HG02678 (cell line): ENCODE measurements around the gene PEA15.
A peak's percentile ranks its signal among the peaks of the same experiment; 100 is the strongest.

ENCODE experiments used
- ATAC-seq: cut with Tn5 transposase; IDR thresholded peaks from one replicate; pipeline ENCODE4 v1.9.1; 2021; ENCODE audit warnings: mild to moderate bottlenecking, moderate library complexity; ENCODE audit not compliant: unreplicated experiment

The PEA15 gene, protein sequence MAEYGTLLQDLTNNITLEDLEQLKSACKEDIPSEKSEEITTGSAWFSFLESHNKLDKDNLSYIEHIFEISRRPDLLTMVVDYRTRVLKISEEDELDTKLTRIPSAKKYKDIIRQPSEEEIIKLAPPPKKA

DNA sequence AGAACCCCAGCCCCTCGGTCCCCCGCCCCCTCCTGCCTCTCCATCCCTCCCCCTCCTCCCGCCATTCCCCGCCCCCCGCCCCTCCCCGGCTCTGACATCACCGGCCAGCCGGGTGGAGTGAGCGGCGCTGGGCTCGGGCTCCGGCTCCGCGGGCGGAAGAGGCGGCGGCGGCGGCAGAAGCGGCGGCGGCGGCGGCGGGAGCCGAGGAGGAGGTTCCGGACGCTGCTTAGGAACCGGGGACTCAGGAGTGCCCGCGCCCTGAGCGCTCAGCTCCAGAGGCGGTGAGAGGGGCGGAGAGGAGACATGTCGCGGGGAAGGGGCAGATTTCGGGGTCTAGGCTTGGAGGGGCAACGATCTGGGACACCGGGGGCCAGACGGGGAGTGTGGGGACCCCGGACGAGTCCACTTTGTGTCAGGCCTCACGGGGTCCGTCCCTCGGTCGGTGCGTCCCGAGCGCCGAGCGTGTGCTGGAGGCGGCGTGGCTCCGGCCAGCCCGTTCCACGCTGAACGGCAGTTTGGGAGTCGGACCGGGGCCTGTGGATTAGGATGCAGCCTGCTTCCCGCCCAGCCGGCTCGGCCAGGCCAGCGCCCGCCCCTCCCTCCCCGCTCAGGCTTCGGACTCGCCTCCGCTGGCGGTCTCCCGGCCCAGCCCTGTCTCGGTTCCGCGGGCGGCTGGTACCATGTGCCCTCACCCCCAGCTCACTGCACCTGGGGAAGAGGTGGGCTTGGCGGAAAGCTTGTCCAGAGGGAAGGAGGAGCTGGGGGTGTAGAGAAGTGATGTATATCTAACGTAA, at the start of gene PEA15:
Gene PEA15, plus strand, starts transcription at position 143 of the 794 bp plus-strand sequence. CDS start 6,161 bp downstream, outside the sequence.
- peak; percentile 46 for ATAC-seq

DNA sequence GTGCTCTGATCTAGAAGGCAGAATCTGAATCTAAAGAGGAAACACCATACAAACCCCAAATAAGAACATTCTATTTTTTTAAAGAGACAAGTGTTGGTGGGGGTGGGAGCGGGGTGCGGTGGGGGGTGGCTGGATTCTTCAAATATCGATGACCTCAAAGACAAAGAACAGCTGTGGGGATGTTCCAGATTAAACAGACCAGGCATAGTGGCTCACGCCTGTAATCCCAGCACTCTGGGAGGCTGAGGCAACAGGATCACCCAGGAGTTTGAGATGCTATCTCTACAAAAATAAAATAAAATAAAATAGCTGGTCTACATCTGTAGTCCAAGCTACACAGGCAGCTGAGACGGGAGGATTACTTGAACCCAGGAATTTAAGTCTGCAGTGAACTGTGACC, 48.8 kb upstream of the PEA15 start:
- no peak for ATAC-seq

DNA sequence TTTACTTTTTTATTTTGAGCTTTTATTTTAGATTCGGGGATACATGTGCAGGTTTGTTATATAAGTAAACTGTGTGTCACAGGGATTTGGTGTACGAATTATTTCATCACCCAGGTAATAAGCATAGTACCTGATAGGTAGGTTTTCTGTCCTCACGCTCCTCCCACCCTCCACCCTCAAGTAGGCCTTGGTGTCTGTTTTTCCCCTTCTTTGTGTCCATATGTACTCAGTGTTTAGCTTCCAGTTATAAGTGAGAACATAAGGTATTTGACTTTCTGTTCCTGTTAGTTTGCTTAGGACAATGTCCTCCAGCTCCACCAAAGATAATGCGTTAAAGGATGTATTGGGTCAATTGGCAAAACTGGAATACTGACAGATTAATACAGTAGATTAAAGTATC, 48.0 kb upstream of the PEA15 start:
- no peak for ATAC-seq

DNA sequence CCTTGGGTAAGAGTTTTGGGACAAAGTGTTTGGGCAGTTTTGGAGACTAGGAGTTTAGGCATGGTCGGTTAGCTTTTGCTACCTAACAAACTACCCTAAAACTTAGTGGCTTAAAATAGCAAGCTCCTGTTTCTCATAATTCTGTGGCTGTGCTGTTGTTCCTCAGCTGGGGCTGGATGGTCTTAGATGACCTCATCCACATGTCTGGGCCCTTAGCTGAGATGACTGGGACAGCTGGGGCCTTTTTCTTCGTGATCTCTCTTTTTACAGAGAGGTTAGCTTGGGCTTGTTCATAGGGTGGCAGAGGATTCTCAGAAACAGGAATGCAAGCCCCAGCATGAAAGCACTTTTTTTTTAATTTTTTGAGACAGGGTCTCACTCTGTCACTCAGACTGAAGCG, 47.2 kb upstream of the PEA15 start:
- ATAC-seq = no peak

DNA sequence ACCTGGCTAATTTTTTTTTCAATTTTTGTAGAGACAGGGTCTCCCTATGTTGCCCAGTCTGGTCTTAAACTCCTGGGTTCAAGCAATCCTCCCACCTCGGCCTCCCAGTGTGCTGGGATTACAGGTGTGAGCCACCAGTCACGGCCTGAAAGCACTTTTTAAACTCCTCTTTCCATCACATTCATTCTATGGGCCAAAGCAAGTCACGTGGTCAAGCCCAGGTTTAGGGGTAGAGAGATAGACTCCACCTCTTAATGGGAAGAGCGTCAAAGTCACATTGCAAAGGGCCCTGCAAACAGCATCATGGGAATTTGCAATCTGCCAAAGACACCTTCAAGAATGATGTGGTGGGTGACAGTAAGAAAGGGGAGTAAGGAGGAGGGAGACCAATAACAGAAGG, 46.6 kb upstream of the PEA15 start:
- no peak for ATAC-seq

DNA sequence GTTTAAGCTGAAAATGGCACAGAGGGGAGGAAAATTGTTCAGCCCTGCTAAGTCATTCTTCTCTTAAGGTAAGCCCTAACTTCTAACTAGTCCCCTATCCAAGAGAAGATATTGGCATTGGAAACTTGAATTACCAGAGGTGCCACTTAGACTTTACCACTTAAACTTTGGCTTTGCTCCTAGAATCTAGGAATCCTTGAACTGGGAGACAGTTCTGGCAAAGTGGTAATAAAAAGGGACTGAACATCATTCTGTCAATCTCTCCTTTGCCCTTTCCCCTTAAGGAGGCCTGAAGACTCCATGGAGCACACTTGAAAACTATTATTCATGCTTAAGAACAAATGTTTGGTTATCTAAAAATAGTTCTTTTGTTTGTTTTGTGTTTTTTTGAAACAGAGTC, 45.3 kb upstream of the PEA15 start:
- no peak for ATAC-seq

DNA sequence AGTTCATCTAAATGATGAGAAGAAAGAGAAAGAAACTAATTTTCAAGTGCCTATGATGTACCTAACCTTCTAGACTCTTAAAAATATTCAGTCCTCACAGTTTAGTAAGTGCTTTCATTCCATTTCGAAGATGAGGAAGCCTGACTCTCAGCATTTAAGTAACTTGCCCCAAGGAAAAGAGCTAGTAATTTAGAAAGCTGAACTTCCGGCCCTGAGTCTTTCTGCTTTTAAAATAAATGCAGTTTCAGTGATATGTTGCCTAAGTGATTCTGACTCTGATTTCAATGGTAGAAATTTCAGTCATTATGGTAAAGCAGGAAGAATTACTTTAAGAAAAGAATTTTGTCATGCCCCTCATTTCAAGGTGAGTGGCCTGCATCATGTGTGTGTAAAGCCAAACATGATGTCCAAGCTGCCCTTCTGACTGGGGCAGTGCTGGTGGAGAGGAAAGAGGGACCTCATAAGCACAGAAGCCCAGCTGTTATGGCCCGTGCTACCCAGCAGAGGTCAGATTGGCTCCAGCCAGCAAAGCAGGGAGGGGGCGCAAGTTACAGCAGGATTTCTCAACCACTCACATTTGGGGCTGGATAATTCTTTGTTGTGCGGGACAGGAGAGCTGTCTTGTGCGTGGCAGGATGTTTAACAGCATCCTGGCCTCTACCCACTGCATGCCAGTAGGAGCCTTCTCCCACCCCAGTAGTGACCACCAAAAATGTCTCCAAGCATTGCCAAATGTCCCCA, 43.0 kb upstream of the PEA15 start:
- ATAC-seq = no peak

DNA sequence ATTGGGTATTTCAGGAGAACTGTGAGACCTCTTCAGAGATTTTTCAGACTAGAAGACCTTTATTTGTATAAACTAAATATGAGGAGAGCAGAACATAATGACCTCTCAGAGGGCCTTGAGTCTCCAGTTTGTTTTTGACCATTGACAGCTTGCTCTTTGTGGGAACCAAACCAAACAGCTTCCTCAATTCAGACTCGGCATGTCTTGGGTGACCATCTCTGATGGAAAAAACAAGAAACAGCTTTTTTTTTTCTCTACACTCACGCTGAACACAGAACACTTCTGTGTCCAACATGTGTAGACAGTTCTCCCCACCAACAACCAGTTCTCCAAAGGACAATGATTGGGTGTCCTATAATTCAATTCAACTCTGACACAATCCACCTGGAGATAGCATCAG, 42.3 kb upstream of the PEA15 start:
- no peak for ATAC-seq

DNA sequence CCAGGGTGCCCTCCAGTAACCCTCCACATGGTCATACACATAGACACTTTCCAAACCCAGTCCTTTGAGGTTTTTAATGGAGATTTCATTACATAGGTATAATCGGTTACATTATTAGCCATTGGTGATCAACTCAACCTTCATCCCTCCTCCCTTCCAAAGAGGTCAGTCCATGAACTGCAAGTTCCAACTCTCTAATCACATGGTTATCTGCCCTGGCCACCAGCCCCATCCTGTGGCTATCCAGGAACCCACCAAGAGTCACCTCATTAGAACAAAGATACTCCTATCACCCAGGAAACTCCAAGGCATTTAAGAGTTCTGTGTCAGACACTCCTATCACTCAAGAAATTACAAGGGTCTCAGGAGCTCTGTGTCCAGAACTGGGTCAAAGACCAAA, 41.6 kb upstream of the PEA15 start:
- ATAC-seq = no peak

DNA sequence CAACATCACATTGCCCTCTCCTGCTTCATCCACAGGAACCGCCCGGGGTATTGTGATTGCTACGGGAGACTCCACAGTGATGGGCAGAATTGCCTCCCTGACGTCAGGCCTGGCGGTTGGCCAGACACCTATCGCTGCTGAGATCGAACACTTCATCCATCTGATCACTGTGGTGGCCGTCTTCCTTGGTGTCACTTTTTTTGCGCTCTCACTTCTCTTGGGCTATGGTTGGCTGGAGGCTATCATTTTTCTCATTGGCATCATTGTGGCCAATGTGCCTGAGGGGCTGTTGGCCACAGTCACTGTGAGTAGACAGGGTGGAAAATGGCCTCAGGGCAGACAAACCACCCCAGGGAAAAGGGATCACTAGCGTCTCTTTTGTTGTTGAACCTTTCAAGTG, 41.1 kb upstream of the PEA15 start:
- no peak for ATAC-seq

DNA sequence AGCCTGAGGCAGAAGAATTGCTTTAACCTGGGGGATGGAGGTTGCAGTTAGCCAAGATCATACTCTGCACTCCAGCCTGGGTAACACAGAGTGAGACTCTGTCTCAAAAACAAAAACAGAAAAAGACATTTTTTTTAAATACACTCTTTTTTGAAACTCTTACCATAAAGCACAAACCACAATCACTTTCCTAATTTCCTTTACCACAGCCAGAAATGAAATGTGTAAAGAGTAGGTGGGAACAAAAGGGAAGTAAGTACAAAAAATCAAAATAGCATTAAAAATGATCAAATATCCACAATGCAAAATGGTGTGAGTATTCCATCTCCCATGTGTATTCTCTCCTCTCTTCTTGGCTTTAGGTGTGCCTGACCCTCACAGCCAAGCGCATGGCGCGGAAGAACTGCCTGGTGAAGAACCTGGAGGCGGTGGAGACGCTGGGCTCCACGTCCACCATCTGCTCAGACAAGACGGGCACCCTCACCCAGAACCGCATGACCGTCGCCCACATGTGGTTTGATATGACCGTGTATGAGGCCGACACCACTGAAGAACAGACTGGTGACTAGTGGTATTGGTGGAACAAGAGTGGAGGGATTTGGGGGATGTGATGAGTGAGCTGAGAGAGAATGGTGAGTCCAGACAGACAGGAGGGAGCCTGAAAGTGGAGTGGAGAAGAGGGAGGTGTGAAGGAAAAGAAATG, 38.9 kb upstream of the PEA15 start:
- ATAC-seq = no peak

DNA sequence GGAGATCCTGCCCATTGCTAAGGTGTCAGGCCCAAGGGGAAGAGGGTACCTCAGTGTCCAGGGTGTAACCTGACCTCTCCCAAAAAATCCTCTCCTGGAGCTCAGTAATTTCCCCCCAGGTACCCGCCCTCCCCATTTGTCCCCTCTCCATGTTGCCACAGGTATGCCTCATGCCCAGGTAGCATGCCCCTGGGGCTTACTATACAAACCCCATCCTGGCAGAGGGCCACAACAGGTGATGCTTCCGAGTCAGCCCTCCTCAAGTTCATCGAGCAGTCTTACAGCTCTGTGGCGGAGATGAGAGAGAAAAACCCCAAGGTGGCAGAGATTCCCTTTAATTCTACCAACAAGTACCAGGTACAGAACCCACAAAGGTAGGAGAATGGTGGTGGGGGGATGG, 38.1 kb upstream of the PEA15 start:
- no peak for ATAC-seq

DNA sequence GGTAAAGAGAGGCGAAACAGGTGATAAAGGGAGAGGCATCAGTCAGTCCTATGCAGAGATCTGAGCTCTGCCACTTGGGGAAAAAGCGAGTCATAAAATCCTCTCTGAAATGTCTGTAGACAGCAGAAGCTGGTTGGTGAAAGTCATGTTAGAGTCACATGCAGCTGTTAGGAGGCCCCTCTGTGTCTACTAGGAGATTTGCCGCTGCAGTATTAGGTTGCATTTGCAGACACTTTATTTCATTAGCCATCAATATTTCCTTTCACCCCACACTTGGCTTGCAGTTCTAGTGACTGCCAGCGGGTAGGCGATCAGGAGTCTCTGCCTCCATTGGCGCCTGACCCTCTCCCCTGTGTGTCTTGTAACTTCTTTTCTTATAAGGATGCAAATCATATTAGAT, 37.6 kb upstream of the PEA15 start:
- ATAC-seq = no peak

DNA sequence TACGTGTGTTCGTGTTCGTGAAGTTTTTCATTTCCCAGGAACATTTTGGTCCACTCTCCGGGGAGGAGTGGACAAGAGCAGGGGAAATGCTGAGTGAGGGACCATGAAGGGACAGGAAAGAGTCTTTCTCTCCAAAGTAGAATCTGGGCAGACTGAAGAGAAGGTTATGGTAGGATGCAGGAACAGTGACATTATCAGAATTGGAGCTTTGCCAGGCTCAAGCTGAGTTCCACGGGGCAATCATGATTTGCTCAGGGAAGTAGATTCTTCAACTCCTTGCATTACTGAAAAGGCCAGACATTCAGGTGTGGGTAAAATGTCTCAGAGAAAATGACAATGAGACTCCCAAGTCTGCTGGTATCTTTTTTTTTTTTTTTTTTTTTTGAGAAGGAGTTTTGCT, 37.2 kb upstream of the PEA15 start:
- no peak for ATAC-seq

DNA sequence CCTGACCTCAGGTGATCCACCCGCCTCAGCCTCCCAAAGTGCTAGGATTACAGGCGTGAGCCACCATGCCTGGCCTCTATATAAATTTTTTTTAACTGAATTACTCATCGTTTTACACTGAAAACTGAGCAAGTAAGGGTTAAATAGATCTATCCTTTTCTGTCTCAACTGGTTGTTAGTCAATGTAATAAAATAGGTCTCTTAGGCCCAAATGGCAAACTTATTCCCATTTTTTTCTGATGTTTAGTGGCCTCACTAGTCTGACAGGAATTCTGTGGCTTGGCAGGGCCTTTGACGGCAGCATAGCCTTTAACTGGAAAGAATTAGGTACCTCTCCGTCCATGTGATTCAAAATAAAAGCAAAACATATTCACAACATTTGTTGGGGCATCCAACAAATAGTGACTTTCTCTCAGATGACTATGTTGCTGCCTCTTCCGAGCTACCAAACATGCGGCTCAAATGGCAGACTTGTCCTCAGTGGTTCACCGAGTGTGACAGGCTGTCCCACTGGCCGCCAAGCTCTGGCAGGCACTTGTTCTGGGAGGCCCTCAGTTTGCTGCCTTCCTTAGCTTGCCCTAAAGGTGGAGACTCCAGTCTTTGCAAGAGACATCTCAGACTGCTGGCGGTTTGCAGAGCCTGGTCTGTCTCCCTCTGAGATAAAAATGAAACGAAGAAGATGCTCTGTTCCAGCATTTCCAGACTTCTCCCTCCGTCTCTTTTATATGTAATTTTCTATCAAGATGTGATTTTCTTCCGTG, 36.4 kb upstream of the PEA15 start:
- ATAC-seq = no peak

DNA sequence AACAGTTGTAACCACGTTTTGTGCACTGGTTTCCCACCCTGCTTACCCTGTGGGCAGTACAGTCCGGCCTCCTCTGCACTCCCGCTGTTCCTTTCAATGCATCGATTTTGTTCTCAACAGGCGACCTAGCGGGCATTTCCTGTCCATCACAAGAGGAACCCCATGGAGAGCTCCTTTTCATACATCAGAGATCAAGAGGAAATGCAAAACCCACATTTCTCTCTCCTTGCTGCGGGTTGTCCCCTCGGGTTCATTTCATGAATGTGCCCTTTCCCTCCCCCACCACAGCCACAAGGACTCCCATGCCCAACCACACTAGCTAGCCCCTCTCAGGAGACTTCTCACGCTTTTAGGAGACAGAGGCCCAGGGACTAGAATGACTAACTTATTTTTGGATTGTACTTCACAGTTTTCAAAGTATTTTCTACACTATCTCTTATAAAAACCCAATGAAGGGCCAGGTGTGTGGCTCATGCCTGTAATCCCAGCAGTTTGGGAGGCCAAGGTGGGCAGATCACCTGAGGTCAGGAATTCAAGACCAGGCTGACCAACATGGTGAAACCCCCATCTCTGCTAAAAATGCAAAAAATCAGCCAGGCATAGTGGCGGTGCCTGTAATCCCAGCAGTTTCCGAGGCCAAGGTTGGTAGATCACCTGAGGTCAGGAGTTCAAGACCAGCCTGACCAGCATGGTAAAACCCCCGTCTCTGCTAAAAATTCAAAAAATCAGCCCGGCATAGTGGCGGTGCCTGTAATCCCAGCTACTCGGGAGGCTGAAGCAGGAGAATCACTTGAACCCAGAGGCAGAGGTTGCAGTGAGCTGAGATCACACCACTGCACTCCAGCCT, 35.4 kb upstream of the PEA15 start:
- ATAC-seq = peak; percentile 66

DNA sequence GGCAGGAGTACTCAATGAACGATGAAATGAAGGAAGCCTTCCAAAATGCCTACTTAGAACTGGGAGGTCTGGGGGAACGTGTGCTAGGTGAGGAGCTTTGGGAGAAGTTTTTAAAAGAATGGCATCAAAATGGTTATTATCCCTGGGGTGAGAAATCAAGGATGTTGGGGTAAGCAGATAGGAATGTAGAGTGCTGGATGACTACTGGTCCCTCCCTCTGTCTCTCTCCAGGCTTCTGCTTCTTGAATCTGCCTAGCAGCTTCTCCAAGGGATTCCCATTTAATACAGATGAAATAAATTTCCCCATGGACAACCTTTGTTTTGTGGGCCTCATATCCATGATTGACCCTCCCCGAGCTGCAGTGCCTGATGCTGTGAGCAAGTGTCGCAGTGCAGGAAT, 33.8 kb upstream of the PEA15 start:
- ATAC-seq = no peak

DNA sequence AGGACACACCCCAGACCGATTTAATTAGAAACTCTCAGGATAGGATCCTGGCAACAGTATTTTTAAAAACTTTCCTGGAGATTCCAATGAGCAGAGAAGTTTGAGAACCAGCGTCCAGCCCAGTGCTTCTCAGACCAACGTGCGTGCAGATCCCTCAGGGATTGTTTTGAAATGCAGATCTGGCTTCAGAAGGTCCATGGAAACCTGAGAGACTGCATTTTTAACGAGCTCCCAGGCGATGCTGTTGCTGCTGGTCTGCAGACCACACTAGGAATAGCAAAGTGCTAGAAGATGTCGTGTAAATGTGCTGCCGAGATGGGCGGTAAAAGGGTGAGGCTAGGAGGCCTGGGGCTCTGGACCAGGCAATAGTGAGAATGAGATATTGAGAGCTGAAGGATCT, 33.2 kb upstream of the PEA15 start:
- ATAC-seq = no peak

DNA sequence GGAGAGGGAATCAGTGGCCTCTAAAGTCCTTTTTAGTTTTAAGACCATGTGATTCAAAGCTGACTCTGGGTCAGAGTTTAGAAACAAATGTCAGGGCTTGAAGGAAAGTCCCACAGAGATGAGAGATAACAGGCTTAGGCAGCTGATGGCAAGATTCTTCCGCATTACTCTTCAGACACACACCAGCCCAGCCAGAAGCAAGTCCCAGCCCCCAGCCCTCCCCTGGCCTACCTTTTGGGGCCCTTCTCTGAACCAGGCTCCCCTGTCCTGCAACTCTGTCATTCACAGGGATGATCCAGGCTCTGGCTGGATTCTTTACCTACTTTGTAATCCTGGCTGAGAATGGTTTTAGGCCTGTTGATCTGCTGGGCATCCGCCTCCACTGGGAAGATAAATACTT, 28.0 kb upstream of the PEA15 start:
- no peak for ATAC-seq

DNA sequence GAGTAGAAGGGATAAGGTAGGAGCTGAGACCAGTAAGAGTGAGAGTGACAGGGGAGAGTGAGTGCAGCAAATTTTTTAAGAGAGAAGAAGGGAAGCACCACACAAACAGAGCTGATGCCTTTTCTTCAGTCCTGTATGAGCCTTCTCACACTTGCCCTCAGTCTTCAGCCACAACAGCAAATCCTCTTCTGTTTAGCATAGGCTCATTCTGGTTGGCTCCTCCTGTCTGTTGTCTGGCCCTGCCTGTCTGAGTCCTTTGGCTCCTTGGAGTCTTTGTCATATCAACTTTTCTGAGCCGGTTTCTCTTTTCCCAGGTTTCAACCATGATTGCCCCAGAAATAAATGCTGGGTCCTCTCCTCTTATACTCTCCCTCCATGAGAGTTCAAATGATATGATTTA, 27.5 kb upstream of the PEA15 start:
- no peak for ATAC-seq
